ENCODE data around the gene SDK1.

The SDK1 gene

DNA sequence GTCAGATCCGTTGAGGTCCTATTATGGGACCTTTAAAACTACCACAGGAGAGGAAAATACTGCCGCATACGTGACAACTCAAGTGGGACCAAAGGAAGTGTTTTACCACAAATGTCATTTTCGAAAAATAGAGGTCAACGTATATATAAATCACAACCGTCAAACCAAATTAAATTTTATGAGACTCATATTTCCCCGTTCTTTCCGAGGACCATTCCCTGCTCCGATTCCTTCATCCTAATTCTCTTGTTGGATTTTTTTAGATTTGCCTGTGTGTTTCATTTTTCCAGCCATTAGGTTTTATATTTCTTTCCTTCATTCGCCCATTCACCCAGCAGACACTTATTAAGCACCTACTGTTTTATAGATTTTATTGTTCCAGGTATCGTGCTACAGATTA lies 797.1 kb downstream of the SDK1 start:
- DNase-seq (ENCODE audit: low read depth in 2 of 2), result no peak

DNA sequence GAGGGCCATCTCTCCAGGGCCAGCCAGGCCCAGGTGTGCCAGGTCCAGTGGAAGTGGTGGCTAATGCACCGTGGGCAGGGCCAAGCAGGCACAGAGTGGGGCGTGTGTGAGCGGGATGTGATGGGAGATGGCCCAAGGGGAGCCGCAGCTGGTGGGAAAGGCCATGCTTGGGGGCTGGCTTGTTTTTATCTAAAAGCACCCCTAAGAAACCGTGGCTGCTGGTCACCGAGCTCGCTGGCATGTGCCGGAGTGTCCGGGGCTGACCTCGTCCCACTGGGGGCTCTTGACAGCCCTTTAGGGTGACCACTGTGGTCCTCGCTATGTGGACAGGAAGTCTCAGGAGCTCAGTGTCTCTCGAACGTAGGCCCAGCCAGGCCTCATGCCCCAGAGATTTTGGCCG lies 798.6 kb downstream of the SDK1 start:
- no peak for DNase-seq (ENCODE audit: low read depth in 2 of 2)

GRCh38 chr7:4100148-4100547 lies 799.1 kb downstream of the SDK1 start:
- DNase-seq (ENCODE audit: low read depth in 2 of 2), result no peak

DNA sequence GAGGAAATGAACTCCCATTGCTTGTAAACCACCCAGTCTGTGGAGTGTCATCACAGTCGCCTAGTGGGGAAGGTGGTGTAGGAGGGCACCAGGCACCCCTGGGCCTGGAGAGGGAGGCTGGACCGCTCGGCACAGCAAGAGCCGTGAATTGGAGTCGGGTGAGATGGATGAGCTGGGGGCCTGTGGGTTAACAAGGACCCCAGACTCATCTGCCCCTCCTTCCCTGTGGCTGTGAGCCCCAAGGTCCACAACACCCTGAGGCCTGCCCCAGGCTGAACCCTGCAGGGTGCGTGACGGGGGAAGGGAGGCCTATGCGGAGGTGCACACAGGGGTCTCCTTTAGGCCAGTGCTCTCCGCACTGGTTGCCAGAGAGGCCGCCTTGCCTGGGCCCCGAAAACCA lies 799.6 kb downstream of the SDK1 start:
- no peak for DNase-seq (ENCODE audit: low read depth in 2 of 2)

- DNase-seq (ENCODE audit: low read depth in 2 of 2), result no peak
Measured at GRCh38 chr7:4102231-4102841, 801.3 kb downstream of the SDK1 start.

DNA sequence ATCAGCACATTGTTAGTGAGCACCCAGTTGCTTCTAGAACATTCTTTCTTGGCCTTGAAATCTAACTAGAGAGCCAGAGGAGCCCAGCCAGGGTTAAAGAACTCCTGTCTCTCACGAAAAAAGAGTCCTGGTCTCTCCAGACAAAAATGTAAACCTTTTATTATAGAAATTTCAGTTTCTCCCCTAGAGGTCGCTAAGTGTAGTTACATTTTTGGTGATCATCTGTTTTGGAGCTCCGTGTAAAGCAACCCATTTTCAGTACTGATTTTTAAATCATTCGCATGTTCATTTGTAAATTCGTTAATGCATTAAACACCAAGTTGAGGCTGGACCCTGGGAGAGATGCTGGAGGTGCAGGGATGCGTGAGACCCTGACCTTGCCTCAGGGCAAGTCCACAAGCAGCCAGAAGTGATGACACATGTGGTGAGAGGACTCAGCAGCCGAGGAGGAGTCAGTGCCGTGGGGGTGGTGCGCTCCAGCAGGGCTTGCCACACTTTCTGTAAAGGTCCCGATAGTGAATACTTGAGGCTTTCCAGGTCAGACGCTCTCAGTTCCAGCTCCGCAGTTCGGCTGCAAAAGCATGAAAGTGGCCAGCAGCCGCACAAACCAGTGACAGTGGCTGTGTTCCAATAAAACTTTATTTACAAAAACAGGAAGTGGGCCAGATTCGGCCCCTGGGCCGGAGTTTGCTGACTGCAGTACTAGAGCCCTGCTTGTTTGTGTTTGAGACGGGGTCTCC lies 802.5 kb downstream of the SDK1 start:
- DNase-seq (ENCODE audit: low read depth in 2 of 2), result no peak

GRCh38 chr7:4107839-4108238 lies 806.8 kb downstream of the SDK1 start:
- DNase-seq (ENCODE audit: low read depth in 2 of 2), result no peak

GRCh38 chr7:4108951-4109350 lies 807.9 kb downstream of the SDK1 start:
- no peak for DNase-seq (ENCODE audit: low read depth in 2 of 2)

GRCh38 chr7:4109481-4110110 lies 808.5 kb downstream of the SDK1 start:
- DNase-seq (ENCODE audit: low read depth in 2 of 2), result no peak

DNA sequence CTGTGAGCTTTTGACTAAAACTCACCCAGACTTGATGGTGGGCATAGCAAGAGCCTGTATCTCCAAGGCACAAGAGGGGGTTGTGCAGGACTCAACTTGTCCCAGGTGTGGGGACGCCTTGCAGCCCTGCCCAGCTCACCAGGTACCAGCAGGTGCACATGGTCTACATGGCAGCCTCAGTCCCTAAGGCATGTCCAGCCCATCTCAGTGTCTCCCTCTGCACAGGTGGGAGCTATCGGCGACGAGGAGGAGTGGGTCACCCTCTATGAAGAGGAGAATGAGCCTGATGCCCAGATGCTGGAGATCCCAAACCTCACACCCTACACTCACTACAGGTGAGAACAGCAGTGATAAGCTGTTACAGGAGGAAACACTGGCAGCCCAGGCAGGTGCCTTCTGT lies 809.4 kb downstream of the SDK1 start:
- no peak for DNase-seq (ENCODE audit: low read depth in 2 of 2)

DNA sequence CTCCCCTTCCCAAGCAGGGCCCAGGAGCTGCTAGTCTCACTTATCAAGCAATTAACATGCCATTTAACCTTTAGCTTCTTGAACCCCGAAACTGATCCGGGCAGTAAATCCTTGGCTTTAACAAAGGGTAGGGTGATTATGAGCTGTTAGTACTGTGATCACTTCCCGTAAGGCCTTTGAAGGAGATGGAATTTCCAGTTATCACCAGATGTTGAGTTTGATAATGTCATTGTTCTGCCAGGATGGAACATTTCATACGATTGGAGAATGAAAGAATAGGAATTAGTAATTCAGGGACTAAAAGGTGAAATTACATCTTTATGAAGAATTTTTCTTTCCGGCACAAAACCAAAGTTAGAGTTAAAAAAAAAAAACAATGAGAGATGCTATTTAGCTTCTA lies 810.1 kb downstream of the SDK1 start:
- no peak for DNase-seq (ENCODE audit: low read depth in 2 of 2)

DNA sequence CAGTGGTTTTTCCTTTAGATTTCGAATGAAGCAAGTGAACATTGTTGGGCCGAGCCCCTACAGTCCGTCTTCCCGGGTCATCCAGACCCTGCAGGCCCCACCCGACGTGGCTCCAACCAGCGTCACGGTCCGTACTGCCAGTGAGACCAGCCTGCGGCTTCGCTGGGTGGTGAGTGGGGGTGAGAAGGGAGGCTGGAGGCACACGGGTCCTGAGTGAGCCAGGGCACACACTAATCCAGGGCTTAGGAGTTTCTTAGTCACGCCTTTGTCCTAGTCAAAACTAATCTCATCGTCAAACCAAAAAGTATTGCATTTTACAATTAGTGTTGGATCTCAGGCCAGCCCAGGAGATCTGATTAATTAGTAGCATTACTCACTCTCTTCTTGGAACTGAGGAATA lies 812.2 kb downstream of the SDK1 start:
- DNase-seq (ENCODE audit: low read depth in 2 of 2), result no peak

- DNase-seq (ENCODE audit: low read depth in 2 of 2), result no peak
Measured at GRCh38 chr7:4113976-4114375, 812.9 kb downstream of the SDK1 start.

- no peak for DNase-seq (ENCODE audit: low read depth in 2 of 2)
Measured at GRCh38 chr7:4115442-4115841, 814.4 kb downstream of the SDK1 start.

DNA sequence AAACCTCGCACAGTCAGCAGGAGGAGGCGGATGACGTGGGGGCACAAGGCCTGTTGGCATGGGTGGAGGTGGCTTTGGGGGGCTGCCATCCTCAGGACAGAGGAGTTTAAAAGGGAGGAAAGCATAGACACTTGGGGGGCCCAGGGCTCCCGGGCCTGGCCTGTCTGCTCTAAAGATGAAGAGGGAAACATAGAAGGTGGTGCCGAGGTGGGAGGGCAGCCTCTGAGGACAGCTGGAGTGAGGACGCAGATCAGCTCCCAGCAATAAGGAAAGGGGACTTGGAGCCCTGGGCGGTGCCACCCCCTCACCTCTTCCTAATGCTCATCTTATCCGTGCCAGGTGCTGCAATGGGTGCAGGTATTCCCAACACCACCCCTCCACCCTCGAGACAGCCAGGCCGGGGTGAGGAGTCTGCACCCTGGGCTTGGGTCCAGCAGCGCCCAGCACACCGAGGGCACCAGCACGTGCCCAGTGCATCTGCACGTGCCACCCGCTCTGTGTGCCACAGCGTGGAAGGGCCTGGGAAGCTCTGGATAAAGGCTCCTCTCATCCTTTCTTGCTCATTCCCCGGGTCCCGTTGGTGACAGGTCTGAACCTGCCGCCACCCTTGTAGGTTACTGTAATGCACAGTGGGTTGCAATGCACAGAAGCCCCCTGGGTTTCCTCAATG lies 815.0 kb downstream of the SDK1 start:
- DNase-seq (ENCODE audit: low read depth in 2 of 2), result no peak

GRCh38 chr7:4119848-4120247 lies 818.8 kb downstream of the SDK1 start:
- DNase-seq (ENCODE audit: low read depth in 2 of 2), result no peak

DNA sequence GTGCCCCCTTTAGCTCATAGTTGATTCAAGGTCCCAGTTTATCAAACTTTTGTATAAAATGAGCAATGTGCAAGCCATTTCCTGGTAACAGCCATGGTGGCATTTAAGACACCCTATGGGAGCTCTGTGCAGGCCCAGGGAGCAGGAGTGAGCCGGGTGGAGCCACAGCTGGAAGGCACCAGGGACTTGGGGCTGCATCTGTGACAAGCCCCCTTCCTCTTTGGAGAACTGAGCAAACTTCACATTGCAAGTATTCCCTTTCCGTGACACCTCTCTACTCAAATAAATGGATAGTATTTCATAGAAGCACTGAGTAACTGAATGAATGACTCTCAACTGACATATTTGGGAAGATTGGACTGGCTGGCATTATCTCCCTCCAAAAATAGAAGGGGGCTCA lies 822.3 kb downstream of the SDK1 start:
- no peak for DNase-seq (ENCODE audit: low read depth in 2 of 2)

DNA sequence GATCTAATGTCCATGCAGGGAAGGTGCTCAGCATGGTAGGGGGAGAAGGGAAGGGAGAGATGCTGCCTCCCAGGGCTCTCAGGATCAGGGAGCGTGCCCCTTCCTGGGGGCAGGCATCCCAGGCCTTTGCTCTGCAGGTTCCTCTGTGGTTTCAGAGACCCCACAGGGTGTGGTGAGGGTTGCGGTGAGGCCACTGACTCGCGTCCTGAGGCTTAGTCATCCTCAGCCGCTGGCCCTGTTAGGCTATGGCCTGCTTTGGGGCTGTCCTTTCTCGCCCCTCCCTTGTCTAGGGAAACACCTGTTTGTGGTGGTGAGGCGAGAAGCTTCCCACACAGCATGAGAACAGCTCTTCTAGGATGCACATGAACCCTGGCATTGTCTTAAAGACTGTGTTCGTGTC lies 822.8 kb downstream of the SDK1 start:
- no peak for DNase-seq (ENCODE audit: low read depth in 2 of 2)

GRCh38 chr7:4124556-4125477 lies 823.8 kb downstream of the SDK1 start:
- DNase-seq (ENCODE audit: low read depth in 2 of 2), result no peak

- DNase-seq (ENCODE audit: low read depth in 2 of 2), result no peak
Measured at GRCh38 chr7:4127909-4128560, 827.0 kb downstream of the SDK1 start.

DNA sequence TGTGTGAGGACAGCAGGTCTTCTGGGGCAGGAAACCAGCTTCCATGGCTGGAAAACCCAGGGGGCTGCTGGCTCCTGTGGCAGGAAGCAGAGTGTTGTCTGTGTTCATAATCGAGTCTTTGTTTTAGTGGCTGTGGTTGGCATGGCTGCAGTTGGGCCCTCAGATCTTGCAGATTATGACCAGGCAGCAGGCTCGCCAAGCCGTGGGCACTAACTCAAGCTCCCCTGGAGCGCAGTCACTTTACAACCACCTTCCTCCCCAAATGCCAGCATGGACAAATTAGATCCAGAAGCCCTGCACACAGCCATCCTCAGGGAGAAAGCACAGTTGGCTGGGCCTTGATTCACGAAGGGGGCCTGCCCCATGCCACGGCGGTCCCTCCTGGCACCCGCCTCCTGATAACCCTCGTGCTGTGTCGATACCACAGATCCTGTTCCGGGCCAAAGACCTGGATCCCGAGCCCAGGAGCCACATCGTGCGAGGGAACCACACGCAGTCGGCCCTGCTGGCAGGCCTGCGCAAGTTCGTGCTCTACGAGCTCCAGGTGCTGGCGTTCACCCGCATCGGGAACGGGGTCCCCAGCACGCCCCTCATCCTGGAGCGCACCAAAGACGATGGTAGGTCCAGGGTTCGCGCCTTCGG lies 828.5 kb downstream of the SDK1 start:
- no peak for DNase-seq (ENCODE audit: low read depth in 2 of 2)
